HG03521 (cell line): ENCODE data around the gene CCDC174.
"Not testable (repeated sequence)": the region's sequence is repeated elsewhere in the genome, so short reads cannot be mapped to it uniquely, and the experiment has no call there.

Experiments used
- ATAC-seq: cut with Tn5 transposase; IDR thresholded peaks from one replicate; pipeline ENCODE4 v1.9.1; 2021; ENCODE audit warnings: mild to moderate bottlenecking, moderate library complexity; ENCODE audit not compliant: unreplicated experiment

CCDC174 gene

GRCh38 chr3:14649466-14649865 is 2.1 kb upstream of the CCDC174 start:
- ATAC-seq: no peak

GRCh38 chr3:14650193-14650592 is 1.4 kb upstream of the CCDC174 start:
- no peak for ATAC-seq

DNA sequence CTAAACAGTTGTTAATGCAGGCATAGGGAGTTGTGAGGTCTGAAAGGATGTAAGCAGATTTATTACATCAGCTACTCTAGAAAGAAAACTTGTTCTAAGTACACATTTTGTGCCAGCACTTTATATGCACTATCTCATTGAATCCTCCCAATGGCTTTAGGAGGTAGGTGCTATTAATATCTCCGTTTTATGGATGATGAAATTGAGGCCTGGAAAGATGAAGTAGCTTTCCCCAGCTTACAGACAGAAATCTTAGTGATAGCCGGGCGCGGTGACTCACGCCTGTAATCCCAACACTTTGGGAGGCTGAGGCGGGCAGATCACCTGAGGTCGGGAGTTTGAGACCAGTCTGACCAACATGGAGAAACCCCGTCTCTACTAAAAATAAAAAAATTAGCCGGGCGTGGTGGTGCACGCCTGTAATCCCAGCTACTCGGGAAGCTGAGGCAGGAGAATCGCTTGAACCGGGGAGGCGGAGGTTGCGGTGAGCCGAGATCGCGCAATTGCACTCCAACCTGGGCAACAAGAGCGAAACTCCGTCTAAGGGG is 872 bp downstream of the CCDC174 start:
- ATAC-seq: not testable (repeated sequence)

GRCh38 chr3:14657579-14657978 is 6.0 kb downstream of the CCDC174 start:
- ATAC-seq: no peak

- ATAC-seq: no peak
Measured at GRCh38 chr3:14658978-14659377, 7.4 kb downstream of the CCDC174 start.

- no peak for ATAC-seq
Measured at GRCh38 chr3:14660942-14661341, 9.4 kb downstream of the CCDC174 start.

DNA sequence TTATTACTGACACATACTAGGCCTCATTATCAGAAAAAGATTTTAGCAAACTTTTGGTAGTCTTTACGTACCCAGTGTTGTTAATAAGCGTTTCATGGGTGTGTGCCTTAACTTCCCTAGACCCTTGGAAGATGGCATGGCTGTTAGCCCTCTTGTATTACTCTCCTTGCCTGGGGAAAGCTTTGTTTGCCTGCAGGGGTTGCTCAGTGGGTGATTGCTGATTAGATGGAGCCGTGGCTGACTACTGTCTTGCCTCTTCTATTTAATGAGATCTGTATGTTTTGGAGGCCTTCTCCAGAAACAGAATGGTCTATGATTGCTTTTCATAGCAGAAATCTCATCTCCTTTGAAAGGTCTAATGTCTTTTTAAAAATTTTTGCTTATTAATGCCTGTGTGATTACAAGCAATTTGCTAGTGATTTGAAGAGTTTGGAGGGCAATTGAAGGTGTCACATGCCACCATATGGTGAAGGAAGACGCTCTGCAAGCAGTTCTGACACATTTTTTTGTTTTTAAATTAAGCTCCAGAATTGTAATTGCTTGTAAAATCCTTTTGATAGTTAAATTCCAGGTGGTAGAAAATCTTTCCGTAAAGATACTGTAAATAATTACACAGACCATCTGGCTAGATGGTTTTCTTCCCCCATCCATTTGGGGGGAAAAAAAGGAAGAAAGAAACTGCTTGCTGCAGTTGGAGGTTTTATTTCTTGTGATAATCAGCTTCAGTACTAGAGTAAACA is 12.0 kb downstream of the CCDC174 start:
- ATAC-seq: no peak

DNA sequence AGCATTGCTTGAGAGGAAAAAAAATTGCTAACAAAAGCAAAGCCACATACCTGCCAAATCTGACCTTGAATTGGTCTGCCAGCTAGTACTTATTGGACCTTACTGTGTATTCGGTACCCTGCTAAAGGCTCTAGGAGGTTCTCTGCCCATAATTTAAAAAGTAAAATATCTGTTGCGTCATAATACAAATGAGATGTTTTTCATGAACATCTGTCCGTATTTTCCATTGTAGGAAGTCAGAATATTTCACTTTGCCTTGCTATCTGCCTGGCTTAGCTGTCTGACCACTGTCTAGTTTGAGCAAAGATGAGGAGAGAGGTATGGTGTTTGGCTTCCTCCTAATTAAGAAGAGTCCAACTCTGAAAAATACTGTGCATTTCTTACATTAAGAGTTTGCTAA is 12.6 kb downstream of the CCDC174 start:
- no peak for ATAC-seq

- ATAC-seq: no peak
Measured at GRCh38 chr3:14672588-14672987, 21.0 kb downstream of the CCDC174 start.

DNA sequence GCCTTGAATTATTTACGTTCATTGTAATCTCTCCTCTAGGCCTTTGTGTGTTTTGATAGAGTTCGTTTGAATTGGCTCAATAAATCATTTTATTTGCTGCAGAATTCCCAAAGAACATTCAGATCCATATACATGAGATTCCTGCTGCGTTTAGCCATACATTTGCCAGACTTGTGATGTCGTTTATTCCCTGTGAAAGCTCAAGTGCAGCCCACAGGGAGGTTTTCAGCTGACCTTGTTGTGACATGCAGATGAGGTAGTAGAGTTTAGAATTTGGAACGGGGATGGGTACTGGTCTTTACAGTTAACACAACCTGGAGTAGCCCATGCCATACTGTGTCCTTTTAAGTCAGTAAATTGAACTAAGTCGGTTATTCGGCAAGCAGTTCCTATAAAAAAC is 23.3 kb downstream of the CCDC174 start, which contains the start of gene C3orf20:
Gene C3orf20 (plus strand): TSS at position 301 of the 400 bp plus-strand sequence. CDS start 7,573 bp downstream, outside the sequence.
- no peak for ATAC-seq

GRCh38 chr3:14676881-14677280 is 25.3 kb downstream of the CCDC174 start:
- ATAC-seq: no peak

GRCh38 chr3:14678015-14678503 is 26.5 kb downstream of the CCDC174 start:
- no peak for ATAC-seq

- ATAC-seq: no peak
Measured at GRCh38 chr3:14680115-14680514, 28.6 kb downstream of the CCDC174 start.

DNA sequence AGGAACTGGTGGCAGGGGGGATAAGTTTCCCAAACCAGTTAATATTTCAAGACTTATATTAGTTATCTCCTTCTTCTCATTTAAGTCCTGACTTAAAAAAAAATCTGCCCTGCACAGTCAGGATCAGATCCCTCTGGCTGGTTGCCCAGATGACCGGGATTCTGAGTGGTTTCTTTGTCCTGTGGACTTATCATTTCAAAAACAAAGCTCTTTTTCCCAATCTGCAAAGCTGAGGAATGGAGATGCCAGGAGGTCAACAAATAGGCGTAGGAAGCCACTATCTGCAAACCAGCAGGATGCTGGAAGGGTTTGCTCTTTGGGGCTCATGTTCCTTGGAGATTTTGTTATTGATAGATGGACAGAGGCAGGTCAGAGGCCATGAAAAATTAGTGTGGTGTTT is 29.2 kb downstream of the CCDC174 start:
- no peak for ATAC-seq

- ATAC-seq: no peak
Measured at GRCh38 chr3:14684447-14684846, 32.9 kb downstream of the CCDC174 start.

- no peak for ATAC-seq
Measured at GRCh38 chr3:14685179-14685578, 33.6 kb downstream of the CCDC174 start.

GRCh38 chr3:14687360-14687759 is 35.8 kb downstream of the CCDC174 start:
- ATAC-seq: no peak

DNA sequence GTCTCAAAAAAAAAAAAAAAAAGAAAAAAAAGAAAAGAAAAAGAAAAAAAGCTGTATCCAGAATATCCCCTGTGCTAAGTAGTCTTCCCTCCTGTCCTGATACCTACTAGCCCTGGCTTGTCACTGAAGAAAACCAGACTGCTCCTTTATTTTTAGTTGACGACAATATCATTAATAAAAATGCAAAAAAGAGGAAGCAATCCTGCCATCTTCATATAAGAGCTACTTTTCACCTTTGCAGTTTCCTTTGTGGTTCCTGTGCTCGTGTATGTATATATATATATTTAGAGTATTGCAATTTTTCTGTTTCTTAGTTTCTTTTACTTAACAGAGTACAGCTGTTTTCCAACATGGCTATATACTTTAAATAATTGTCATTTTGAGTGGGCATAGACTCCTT is 37.0 kb downstream of the CCDC174 start:
- peak; percentile 39 for ATAC-seq

DNA sequence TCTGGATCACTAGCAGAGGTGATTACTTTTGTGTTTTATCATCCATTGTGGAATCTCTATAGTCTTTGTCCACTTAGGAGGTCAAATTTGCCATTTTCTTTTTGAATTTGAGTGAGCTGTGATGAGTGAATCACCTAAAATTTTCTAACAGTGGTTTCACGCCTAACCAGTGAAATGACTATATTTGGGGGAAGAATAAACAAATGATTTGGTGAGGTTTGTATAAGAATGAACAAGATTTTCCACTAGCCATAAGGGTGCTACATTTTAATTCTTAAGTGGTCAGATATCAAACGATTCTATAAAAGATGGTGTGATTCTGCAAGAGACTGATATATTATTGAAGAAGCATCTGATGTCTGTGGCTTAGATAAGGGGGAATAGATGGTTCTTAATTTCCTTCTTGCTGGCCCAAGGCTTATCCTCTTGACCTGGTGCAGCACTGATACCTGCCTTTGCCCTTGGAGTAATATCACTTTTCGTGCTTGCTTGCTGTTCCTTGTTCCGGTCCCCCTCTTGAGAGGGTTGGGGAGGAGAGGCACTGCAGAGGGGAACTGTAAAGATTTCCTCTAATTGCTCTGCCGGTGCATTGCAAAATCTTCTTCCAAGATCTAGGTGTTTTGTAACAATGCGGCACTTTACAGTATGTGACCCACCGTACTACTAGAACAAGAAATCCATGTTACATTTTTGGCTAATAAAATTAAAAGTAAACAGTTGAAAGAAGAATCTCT is 37.9 kb downstream of the CCDC174 start:
- ATAC-seq: no peak

DNA sequence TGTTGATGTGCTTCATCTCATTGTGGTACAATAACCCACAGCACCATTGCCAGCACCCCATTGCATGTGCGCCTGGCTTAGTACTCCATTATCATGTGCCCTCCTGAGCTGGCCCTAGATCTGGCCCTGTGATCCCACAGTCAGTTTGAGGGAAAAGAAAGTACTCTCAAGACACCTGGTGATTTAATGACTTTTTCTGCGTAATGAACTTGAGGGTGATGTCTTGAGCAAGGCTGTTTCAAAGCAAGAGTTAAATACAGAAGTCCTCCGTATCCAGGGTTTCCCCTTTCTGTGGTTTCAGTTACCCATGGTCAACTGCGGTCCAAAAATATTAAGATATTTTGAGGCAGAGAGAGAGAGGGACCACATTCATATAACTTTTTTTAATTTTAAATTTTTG is 39.7 kb downstream of the CCDC174 start:
- ATAC-seq: peak; percentile 27

DNA sequence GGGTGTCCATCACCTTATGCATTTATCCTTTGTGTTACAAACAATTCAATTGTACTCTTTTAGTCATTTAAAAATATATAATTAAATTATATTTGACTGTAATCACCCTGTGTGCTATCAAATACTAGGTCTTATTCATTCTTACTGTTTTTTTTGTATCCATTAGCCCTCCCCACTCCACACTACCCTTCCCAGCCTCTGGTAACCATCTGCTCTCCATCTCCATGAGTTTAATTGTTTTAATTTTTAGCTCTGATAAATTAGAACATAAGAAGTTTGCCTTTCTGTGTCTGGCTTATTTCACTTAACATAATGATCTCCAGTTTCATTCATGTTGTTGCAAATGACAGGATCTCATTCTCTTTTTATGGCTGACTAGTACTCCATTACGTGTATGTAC is 40.2 kb downstream of the CCDC174 start:
- ATAC-seq: no peak
